ENCODE data around the gene ADGRD1. TPM values are rescaled to one million over a fixed set of nuclear protein-coding genes. Genes with fewer than 3 reads are reported as not detected.
A peak's percentile ranks its signal among the peaks of the same experiment; 100 is the strongest.
"Not testable (repeated sequence)": the region's sequence is repeated elsewhere in the genome, so short reads cannot be mapped to it uniquely, and the experiment has no call there.

ADGRD1 gene
- total RNA-seq, 1 experiment from 2014 or later = 0.77 TPM

- ChIA-PET POLR2A (interaction anchor here (0.6 kb wide), 1 partner anchor 906 kb away, joined by 3 read pairs; no protein-coding TSS in a partner anchor), CTCF (interaction anchor here (0.8 kb wide), 1 partner anchor 49 kb away, joined by 3 read pairs; no protein-coding TSS in a partner anchor)
- peaks cover 15% of the 10 kb centered on the region for H3K9me3 Mint-ChIP-seq
- H3K4me3 Mint-ChIP-seq = no peak overlapping the region
- DNase-seq (ENCODE audit: low spot score) = no peak
- no peak for ATAC-seq
- no peaks in the 10 kb centered on the region for H3K36me3 Mint-ChIP-seq
- no peak overlapping the region for H3K27ac Mint-ChIP-seq
- TF ChIP-seq HMGA2 (CRISPR knock-in tag; IDR thresholded peaks at IDR 0.05) (no peak), PRRX2 (CRISPR knock-in tag; IDR thresholded peaks at IDR 0.05) (no peak), STAT6 (CRISPR knock-in tag; conservative IDR thresholded peaks at IDR 0.05; ENCODE audit: low read depth) (no peak), ZNF121 (CRISPR knock-in tag; IDR thresholded peaks at IDR 0.05) (no peak), ZBTB21 (CRISPR knock-in tag; IDR thresholded peaks at IDR 0.05; ENCODE audit: borderline replicate concordance) (no peak), OVOL2 (CRISPR knock-in tag; IDR thresholded peaks at IDR 0.05; ENCODE audit: borderline replicate concordance) (no peak), RORB (CRISPR knock-in tag; IDR thresholded peaks at IDR 0.05) (no peak), SP1 (CRISPR knock-in tag; conservative IDR thresholded peaks at IDR 0.05) (no peak), ZNF416 (CRISPR knock-in tag; IDR thresholded peaks at IDR 0.05) (no peak), ERG (CRISPR knock-in tag; IDR thresholded peaks at IDR 0.05) (no peak), FOXP1 (CRISPR knock-in tag; IDR thresholded peaks at IDR 0.05; ENCODE audit: borderline replicate concordance) (no peak), E2F4 (CRISPR knock-in tag; IDR thresholded peaks at IDR 0.05; ENCODE audit: borderline replicate concordance, low read depth) (no peak), ETV6 (CRISPR knock-in tag; IDR thresholded peaks at IDR 0.05) (no peak), MYBL2 (CRISPR knock-in tag; IDR thresholded peaks at IDR 0.05) (no peak), ZNF396 (CRISPR knock-in tag; IDR thresholded peaks at IDR 0.05; ENCODE audit: borderline replicate concordance) (no peak)
- peaks cover 6% of the 10 kb centered on the region; the same call in 1 of the 2 replicates for H3K4me1 Mint-ChIP-seq
- H3K27me3 Mint-ChIP-seq (ENCODE audit: low read depth) = no peaks in the 10 kb centered on the region
Observed at GRCh38 chr12:131067981-131068851, 114.5 kb downstream of the ADGRD1 start.

GRCh38 chr12:131068926-131069720, 115.4 kb downstream of the ADGRD1 start:
- DNase-seq (ENCODE audit: low spot score) (peak; percentile 63), ATAC-seq (peak; percentile 84)
- not testable (repeated sequence) for H3K27me3 Mint-ChIP-seq (ENCODE audit: low read depth); H3K27ac Mint-ChIP-seq; H3K4me1 Mint-ChIP-seq; H3K36me3 Mint-ChIP-seq; H3K4me3 Mint-ChIP-seq
- peaks cover 24% of the 10 kb centered on the region for H3K9me3 Mint-ChIP-seq
- CTCF ChIA-PET = interaction anchor here (0.8 kb wide), 1 partner anchor 48 kb away, joined by 3 read pairs; no protein-coding TSS in a partner anchor
- POLR2A ChIA-PET = interaction anchor here (0.6 kb wide), 1 partner anchor 905 kb away, joined by 3 read pairs; no protein-coding TSS in a partner anchor

- H3K27me3 Mint-ChIP-seq (ENCODE audit: low read depth); H3K4me3 Mint-ChIP-seq; DNase-seq (ENCODE audit: low spot score); H3K36me3 Mint-ChIP-seq; ATAC-seq; CTCF ChIA-PET; H3K27ac Mint-ChIP-seq; H3K4me1 Mint-ChIP-seq; POLR2A ChIA-PET: not testable (repeated sequence)
- peaks cover 24% of the 10 kb centered on the region for H3K9me3 Mint-ChIP-seq
Observed at GRCh38 chr12:131070136-131070535, 116.4 kb downstream of the ADGRD1 start.

GRCh38 chr12:131070668-131071067, 117.0 kb downstream of the ADGRD1 start:
- DNase-seq (ENCODE audit: low spot score); H3K4me1 Mint-ChIP-seq; H3K36me3 Mint-ChIP-seq; H3K27me3 Mint-ChIP-seq (ENCODE audit: low read depth); H3K27ac Mint-ChIP-seq; CTCF ChIA-PET; POLR2A ChIA-PET; H3K4me3 Mint-ChIP-seq: not testable (repeated sequence)
- peaks cover 24% of the 10 kb centered on the region for H3K9me3 Mint-ChIP-seq
- peak; percentile 67 for ATAC-seq

- peaks cover 24% of the 10 kb centered on the region for H3K9me3 Mint-ChIP-seq
- DNase-seq (ENCODE audit: low spot score); POLR2A ChIA-PET; H3K4me3 Mint-ChIP-seq; H3K4me1 Mint-ChIP-seq; H3K27ac Mint-ChIP-seq; CTCF ChIA-PET; H3K36me3 Mint-ChIP-seq; H3K27me3 Mint-ChIP-seq (ENCODE audit: low read depth); ATAC-seq: not testable (repeated sequence)
Observed at GRCh38 chr12:131071234-131071820, 117.6 kb downstream of the ADGRD1 start.

- H3K4me3 Mint-ChIP-seq; CTCF ChIA-PET; H3K27me3 Mint-ChIP-seq (ENCODE audit: low read depth); H3K4me1 Mint-ChIP-seq; H3K27ac Mint-ChIP-seq; H3K36me3 Mint-ChIP-seq; DNase-seq (ENCODE audit: low spot score); ATAC-seq; POLR2A ChIA-PET: not testable (repeated sequence)
- H3K9me3 Mint-ChIP-seq = peaks cover 24% of the 10 kb centered on the region
Observed at GRCh38 chr12:131071950-131072349, 118.2 kb downstream of the ADGRD1 start.

Measured in WTC11 (cell line).